Liver (tissue), 9 donors: ENCODE results near the gene NHS. TPM values are rescaled to one million over a fixed set of nuclear protein-coding genes. Genes with fewer than 3 reads are reported as not detected.

Experiments used
- DNase-seq: peaks from one replicate; pipeline ENCODE4 v3.0.0-alpha.2; 2017; ENCODE audit warnings: low spot score
- H3K27ac ChIP-seq, 2 donors: one replicate each; pipeline ENCODE4 v1.7.0; 2013; ENCODE audit warnings: inconsistent platforms in 2 of 2, low read length in 2 of 2, control low read depth in 1 of 2, low read depth in 1 of 2, mild to moderate bottlenecking in 1 of 2
- H3K27me3 ChIP-seq, 4 donors: one replicate each; pipeline versions ENCODE4 v1.6.1 to v1.7.0; 2013; ENCODE audit warnings: low read length in 3 of 4, inconsistent platforms in 1 of 4, mild to moderate bottlenecking in 1 of 4, moderate library complexity in 1 of 4; ENCODE audit not compliant: control insufficient read depth in 4 of 4, insufficient read depth in 4 of 4
- H3K36me3 ChIP-seq, 4 donors: one replicate each; pipeline versions ENCODE4 v1.6.1 to v1.7.0; 2013; ENCODE audit warnings: low read length in 3 of 4, mild to moderate bottlenecking in 3 of 4, low read depth in 1 of 4, moderate library complexity in 1 of 4; ENCODE audit not compliant: control insufficient read depth in 4 of 4, insufficient read depth in 3 of 4
- H3K4me1 ChIP-seq, 4 donors: one replicate each; pipeline versions ENCODE4 v1.6.1 to v1.7.0; 2013; ENCODE audit warnings: low read length in 3 of 4, mild to moderate bottlenecking in 3 of 4, moderate library complexity in 1 of 4; ENCODE audit not compliant: control insufficient read depth in 4 of 4, insufficient read depth in 4 of 4
- H3K4me3 ChIP-seq, 3 donors: one replicate each; pipeline versions ENCODE4 v1.6.1 to v1.7.0; 2013; ENCODE audit warnings: low read length in 3 of 3, control low read depth in 1 of 3, low read depth in 1 of 3, mild to moderate bottlenecking in 1 of 3
- H3K9ac ChIP-seq, 2 donors: one replicate each; pipeline ENCODE4 v1.7.0; 2013; ENCODE audit warnings: low read length in 2 of 2, mild to moderate bottlenecking in 2 of 2, moderate library complexity in 2 of 2, control low read depth in 1 of 2, low read depth in 1 of 2
- H3K9me3 ChIP-seq, 4 donors: one replicate each; pipeline versions ENCODE4 v1.6.1 to v1.7.0; 2013; ENCODE audit warnings: low read length in 3 of 4; ENCODE audit not compliant: control insufficient read depth in 4 of 4
- ATF3 ChIP-seq: IDR thresholded peaks from 2 replicates; pipeline ENCODE4 v1.6.1; 2016; ENCODE audit warnings: antibody characterized with exemption
- CTCF ChIP-seq: fragments of 150-350 bp; IDR thresholded peaks from 2 replicates; pipeline ENCODE4 v1.5.1; 2017; ENCODE audit warnings: improper control_type of control experiment, low read depth, low read length; ENCODE audit not compliant: missing input control
- EGR1 ChIP-seq, 2 donors: IDR thresholded peaks; 2 replicates each; pipeline ENCODE4 v1.6.1; 2016 to 2018; ENCODE audit warnings: antibody characterized with exemption in 2 of 2, low read depth in 2 of 2
- FOXA1 ChIP-seq: IDR thresholded peaks from 2 replicates; pipeline ENCODE4 v1.6.1; 2016; ENCODE audit warnings: antibody characterized with exemption
- FOXA2 ChIP-seq: IDR thresholded peaks from 2 replicates; pipeline ENCODE4 v1.6.1; 2016; ENCODE audit warnings: antibody characterized with exemption
- GABPA ChIP-seq, 2 donors: IDR thresholded peaks in 1 of 2; conservative IDR thresholded peaks in 1 of 2; 2 replicates each; pipeline ENCODE4 v1.6.1; 2016; ENCODE audit warnings: antibody characterized with exemption in 2 of 2, mild to moderate bottlenecking in 1 of 2, moderate library complexity in 1 of 2
- HNF4A ChIP-seq, 2 donors: conservative IDR thresholded peaks; 2 replicates each; pipeline ENCODE4 v1.6.1; 2016; ENCODE audit warnings: antibody characterized with exemption in 2 of 2, mild to moderate bottlenecking in 2 of 2
- HNF4G ChIP-seq: IDR thresholded peaks from 2 replicates; pipeline ENCODE4 v1.6.1; 2016; ENCODE audit warnings: antibody characterized with exemption
- JUND ChIP-seq, 2 donors: IDR thresholded peaks; 2 replicates each; pipeline ENCODE4 v1.6.1; 2016; ENCODE audit warnings: antibody characterized with exemption in 2 of 2
- NR2F2 ChIP-seq: IDR thresholded peaks from 2 replicates; pipeline ENCODE4 v1.6.1; 2016; ENCODE audit warnings: antibody characterized with exemption
- RAD21 ChIP-seq, 2 donors: IDR thresholded peaks; 2 replicates each; pipeline ENCODE4 v1.6.1; 2016; ENCODE audit warnings: antibody characterized with exemption in 2 of 2, mild to moderate bottlenecking in 2 of 2
- REST ChIP-seq: IDR thresholded peaks from 2 replicates; pipeline ENCODE4 v1.6.1; 2016; ENCODE audit warnings: antibody characterized with exemption, mild to moderate bottlenecking
- RXRA ChIP-seq, 2 donors: IDR thresholded peaks; 2 replicates each; pipeline ENCODE4 v1.6.1; 2017 to 2018; ENCODE audit warnings: antibody characterized with exemption in 2 of 2, mild to moderate bottlenecking in 1 of 2
- SP1 ChIP-seq: IDR thresholded peaks from 2 replicates; pipeline ENCODE4 v1.6.1; 2018; ENCODE audit warnings: antibody characterized with exemption, mild to moderate bottlenecking
- TAF1 ChIP-seq: conservative IDR thresholded peaks from 2 replicates; pipeline ENCODE4 v1.6.1; 2016; ENCODE audit warnings: antibody characterized with exemption, mild to moderate bottlenecking
- YY1 ChIP-seq: IDR thresholded peaks from 2 replicates; pipeline ENCODE4 v1.6.1; 2016; ENCODE audit warnings: antibody characterized with exemption, mild to moderate bottlenecking
- WGBS: extraction: QIAGEN DNeasy Blood & Tissue Kit; methylation state at CpG from one replicate; pipeline ENCODE4 v1.1.7; 2013; 5-methylcytosine and 5-hydroxymethylcytosine counted together
- polyA plus RNA-seq, 2 donors: library from polyadenylated mRNA; stranded (reverse) in 1 of 2; unstranded in 1 of 2; fragments of 200-250 nt in 1 of 2; fragments of >200 nt in 1 of 2; fragmentation: Nextera tagmentation in 1 of 2; extraction: Ambion mirVana in 1 of 2; gene quantifications; one replicate each; pipeline versions ENCODE4 v1.2.1 to v1.2.3, GENCODE V29; 2013 to 2015
- total RNA-seq, 2 donors: library from RNA; depleted of rRNA; stranded (reverse); fragments of >200 nt; gene quantifications; one replicate each; pipeline ENCODE4 v1.2.3, GENCODE V29; 2014
- TF ChIP-seq, protein P1 (sequence below): IDR thresholded peaks from 2 replicates; pipeline ENCODE4 v1.6.1; 2016; ENCODE audit warnings: antibody characterized with exemption
- donor health status: healthy.
- donor health status: healthy.
- donor health status: healthy.
- donor health status: healthy.
- donor health status: healthy.

NHS gene
- total and polyA plus RNA-seq, 4 donors: 0.03 to 0.17 (median 0.10) TPM

- Histone ChIP-seq H3K4me1 (no peaks in the 10 kb centered on the region), H3K9ac (no peak overlapping the region), H3K4me3 (no peak overlapping the region), H3K36me3 (no peaks in the 10 kb centered on the region), H3K27me3 (no peaks in the 10 kb centered on the region), H3K9me3 (no peaks in the 10 kb centered on the region), H3K27ac (no peak overlapping the region)
- 81% methylated on average over 6 of the region's 6 CpGs for WGBS
- DNase-seq: no peak
- no peak for TF ChIP-seq EGR1 (IDR thresholded peaks at IDR 0.05; ENCODE audit: low read depth in 2 of 2)
- TF ChIP-seq RAD21 (IDR thresholded peaks at IDR 0.05): no peak
- no peak for TF ChIP-seq TAF1
- no peak for TF ChIP-seq FOXA1
- TF ChIP-seq RXRA (IDR thresholded peaks at IDR 0.05): no peak
- TF ChIP-seq HNF4G: no peak
- no peak for TF ChIP-seq FOXA2
- no peak for TF ChIP-seq REST
- no peak for TF ChIP-seq NR2F2
- no peak for TF ChIP-seq CTCF
- TF ChIP-seq JUND (IDR thresholded peaks at IDR 0.05): no peak
- no peak for TF ChIP-seq YY1
- TF ChIP-seq SP1: no peak
- TF ChIP-seq, protein P1, sequence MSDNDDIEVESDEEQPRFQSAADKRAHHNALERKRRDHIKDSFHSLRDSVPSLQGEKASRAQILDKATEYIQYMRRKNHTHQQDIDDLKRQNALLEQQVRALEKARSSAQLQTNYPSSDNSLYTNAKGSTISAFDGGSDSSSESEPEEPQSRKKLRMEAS: no peak
- TF ChIP-seq HNF4A (conservative IDR thresholded peaks at IDR 0.05): no peak
- TF ChIP-seq ATF3: no peak
- TF ChIP-seq GABPA (IDR thresholded peaks at IDR 0.05 in 1 of 2, conservative IDR thresholded peaks at IDR 0.05 in 1 of 2): no peak
These were observed 178.5 kb downstream of the NHS start for GRCh38 chrX:17553469-17553868.

- H3K27ac ChIP-seq: no peak overlapping the region
- DNase-seq: no peak
- H3K9ac ChIP-seq: no peak overlapping the region
- peak; percentile 45 for TF ChIP-seq NR2F2
- TF ChIP-seq, protein P1: no peak
- H3K4me3 ChIP-seq: no peak overlapping the region
- no peaks in the 10 kb centered on the region for H3K36me3 ChIP-seq
- 85% methylated on average over 6 of the region's 6 CpGs for whole genome bisulfite sequencing
- H3K4me1 ChIP-seq: no peaks in the 10 kb centered on the region
- no peaks in the 10 kb centered on the region for H3K27me3 ChIP-seq
- no peaks in the 10 kb centered on the region for H3K9me3 ChIP-seq
These were observed 179.0 kb downstream of the NHS start for GRCh38 chrX:17553961-17554482.
